Smooth muscle cell (in vitro differentiated cells): ENCODE results near the gene KRT23. TPM values are rescaled to one million over a fixed set of nuclear protein-coding genes. Genes with fewer than 3 reads are reported as not detected.
A peak's percentile ranks its signal among the peaks of the same experiment; 100 is the strongest.

ENCODE experiments used
- DNase-seq: peaks from one replicate; lab custom pipeline; 2025; ENCODE audit not compliant: unreplicated experiment; lab: John Stamatoyannopoulos, UW
- H2AFZ ChIP-seq: fragments of 200-600 bp; sonication (generic); 2 replicates; pipeline ENCODE4 v1.6.0; 2016; ENCODE audit warnings: antibody characterized with exemption, low read depth, mild to moderate bottlenecking
- H3F3A ChIP-seq: fragments of 200-600 bp; sonication (generic); 2 replicates; pipeline ENCODE4 v1.6.0; 2017; ENCODE audit warnings: antibody characterized with exemption, low read depth
- H3K27ac ChIP-seq: fragments of 200-600 bp; sonication (generic); 2 replicates; pipeline ENCODE4 v1.5.1; 2016; ENCODE audit warnings: low read depth, mild to moderate bottlenecking
- H3K27me3 ChIP-seq: fragments of 200-600 bp; sonication (generic); 2 replicates; pipeline ENCODE4 v1.6.1; 2016; ENCODE audit warnings: low read depth, mild to moderate bottlenecking
- H3K36me3 ChIP-seq: fragments of 200-600 bp; sonication (generic); 2 replicates; pipeline ENCODE4 v1.5.1; 2016; ENCODE audit warnings: low read depth
- H3K4me1 ChIP-seq: fragments of 200-600 bp; sonication (generic); 2 replicates; pipeline ENCODE4 v1.5.1; 2016; ENCODE audit warnings: low read depth
- H3K4me2 ChIP-seq: fragments of 200-600 bp; sonication (generic); 2 replicates; pipeline ENCODE4 v1.6.0; 2016; ENCODE audit warnings: mild to moderate bottlenecking
- H3K4me3 ChIP-seq: fragments of 200-600 bp; sonication (generic); 2 replicates; pipeline ENCODE4 v1.5.1; 2016; ENCODE audit warnings: mild to moderate bottlenecking
- H3K79me2 ChIP-seq: fragments of 200-600 bp; sonication (generic); 2 replicates; pipeline ENCODE4 v1.6.0; 2016; ENCODE audit warnings: low read depth, mild to moderate bottlenecking
- H3K9ac ChIP-seq: fragments of 200-600 bp; sonication (generic); 2 replicates; pipeline ENCODE4 v1.6.0; 2016; ENCODE audit warnings: low read depth
- H3K9me3 ChIP-seq: fragments of 200-600 bp; sonication (generic); replicated peaks from 2 replicates; pipeline ENCODE4 v1.5.1; 2016; ENCODE audit warnings: low read depth
- H4K20me1 ChIP-seq: fragments of 200-600 bp; sonication (generic); 2 replicates; pipeline ENCODE4 v1.6.0; 2016; ENCODE audit warnings: low read depth
- WGBS: methylation state at CpG from one replicate; pipeline ENCODE4 v1.1.7; 2016; ENCODE audit warnings: low lambda C conversion rate; 5-methylcytosine and 5-hydroxymethylcytosine counted together
- polyA plus RNA-seq: library from polyadenylated mRNA; unstranded; fragments of >200 nt; fragmentation: Nextera tagmentation; extraction: Ambion mirVana; gene quantifications from 2 replicates; pipeline ENCODE4 v1.2.1, GENCODE V29; 2016
- total RNA-seq: library from RNA; depleted of rRNA; stranded (reverse); fragments of >200 nt; gene quantifications from 2 replicates; pipeline ENCODE4 v1.2.3, GENCODE V29; 2014
- TF ChIP-seq, protein P1 (sequence below): fragments of 200-600 bp; sonication (generic); IDR thresholded peaks from 2 replicates; pipeline ENCODE4 v1.5.1; 2017; ENCODE audit warnings: borderline replicate concordance, mild to moderate bottlenecking, antibody characterized with exemption; ENCODE audit not compliant: insufficient read depth, poor library complexity, severe bottlenecking

KRT23 gene
- total and polyA plus RNA-seq, 2 experiments from 2014 or later: 14.4 to 46.3 TPM

DNA sequence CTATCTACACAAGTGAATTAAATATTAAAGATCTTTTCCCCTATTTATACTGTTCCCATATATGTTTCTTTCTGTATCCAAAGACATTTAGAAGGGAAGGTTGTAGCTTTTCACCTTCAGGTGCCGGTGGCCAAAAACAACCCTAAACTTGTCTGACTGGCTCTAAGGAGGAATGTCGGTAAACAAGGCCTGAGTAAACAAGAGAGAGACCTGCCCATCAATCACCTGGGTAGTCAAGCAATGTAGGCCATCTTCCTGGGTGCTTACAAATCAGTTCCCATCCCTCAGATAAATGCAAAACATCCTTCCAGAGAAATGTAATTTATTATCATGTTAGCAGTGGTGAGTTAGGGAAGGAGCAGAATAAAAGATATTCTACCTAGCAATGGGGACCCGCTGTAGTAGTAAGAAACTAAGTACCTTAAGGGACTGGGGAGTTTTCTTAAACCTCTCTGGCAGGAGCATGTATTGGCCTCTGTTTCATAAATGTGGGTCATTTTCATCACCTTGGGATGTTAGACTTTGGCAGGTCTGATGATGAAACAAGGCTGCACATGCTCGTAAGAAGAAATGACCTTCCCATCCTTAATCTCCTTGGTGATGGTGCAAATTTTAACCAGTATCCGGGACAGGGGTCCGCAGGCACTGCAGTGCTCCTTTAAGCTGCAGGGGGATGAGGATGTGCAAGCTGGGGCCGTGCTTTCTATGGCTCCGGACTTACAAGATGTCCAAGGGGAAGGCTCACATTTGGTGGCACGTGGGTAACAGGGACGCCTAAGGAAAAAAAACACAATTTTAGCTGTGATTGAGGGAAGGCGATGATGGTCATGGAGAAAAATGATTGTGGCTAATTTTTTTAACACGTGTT, 20.9 kb upstream of the KRT23 start:
- Histone ChIP-seq H4K20me1 (no peaks in the 10 kb centered on the region), H3K4me2 (peak overlapping the region; percentile 76), H3K79me2 (no peaks in the 10 kb centered on the region), H3K36me3 (no peaks in the 10 kb centered on the region), H3K4me3 (no peak overlapping the region), H3K27me3 (no peaks in the 10 kb centered on the region), H3K27ac (peak overlapping the region; percentile 80), H3K9me3 (no peaks in the 10 kb centered on the region), H3F3A (peaks cover 6% of the 10 kb centered on the region), H3K4me1 (peaks cover 15% of the 10 kb centered on the region), H2AFZ (no peak overlapping the region), H3K9ac (peak overlapping the region; percentile 31)
- WGBS: 87% methylated on average over 12 of the region's 12 CpGs
- TF ChIP-seq, protein P1, sequence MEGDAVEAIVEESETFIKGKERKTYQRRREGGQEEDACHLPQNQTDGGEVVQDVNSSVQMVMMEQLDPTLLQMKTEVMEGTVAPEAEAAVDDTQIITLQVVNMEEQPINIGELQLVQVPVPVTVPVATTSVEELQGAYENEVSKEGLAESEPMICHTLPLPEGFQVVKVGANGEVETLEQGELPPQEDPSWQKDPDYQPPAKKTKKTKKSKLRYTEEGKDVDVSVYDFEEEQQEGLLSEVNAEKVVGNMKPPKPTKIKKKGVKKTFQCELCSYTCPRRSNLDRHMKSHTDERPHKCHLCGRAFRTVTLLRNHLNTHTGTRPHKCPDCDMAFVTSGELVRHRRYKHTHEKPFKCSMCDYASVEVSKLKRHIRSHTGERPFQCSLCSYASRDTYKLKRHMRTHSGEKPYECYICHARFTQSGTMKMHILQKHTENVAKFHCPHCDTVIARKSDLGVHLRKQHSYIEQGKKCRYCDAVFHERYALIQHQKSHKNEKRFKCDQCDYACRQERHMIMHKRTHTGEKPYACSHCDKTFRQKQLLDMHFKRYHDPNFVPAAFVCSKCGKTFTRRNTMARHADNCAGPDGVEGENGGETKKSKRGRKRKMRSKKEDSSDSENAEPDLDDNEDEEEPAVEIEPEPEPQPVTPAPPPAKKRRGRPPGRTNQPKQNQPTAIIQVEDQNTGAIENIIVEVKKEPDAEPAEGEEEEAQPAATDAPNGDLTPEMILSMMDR: no peak
- no peak for DNase-seq

DNA sequence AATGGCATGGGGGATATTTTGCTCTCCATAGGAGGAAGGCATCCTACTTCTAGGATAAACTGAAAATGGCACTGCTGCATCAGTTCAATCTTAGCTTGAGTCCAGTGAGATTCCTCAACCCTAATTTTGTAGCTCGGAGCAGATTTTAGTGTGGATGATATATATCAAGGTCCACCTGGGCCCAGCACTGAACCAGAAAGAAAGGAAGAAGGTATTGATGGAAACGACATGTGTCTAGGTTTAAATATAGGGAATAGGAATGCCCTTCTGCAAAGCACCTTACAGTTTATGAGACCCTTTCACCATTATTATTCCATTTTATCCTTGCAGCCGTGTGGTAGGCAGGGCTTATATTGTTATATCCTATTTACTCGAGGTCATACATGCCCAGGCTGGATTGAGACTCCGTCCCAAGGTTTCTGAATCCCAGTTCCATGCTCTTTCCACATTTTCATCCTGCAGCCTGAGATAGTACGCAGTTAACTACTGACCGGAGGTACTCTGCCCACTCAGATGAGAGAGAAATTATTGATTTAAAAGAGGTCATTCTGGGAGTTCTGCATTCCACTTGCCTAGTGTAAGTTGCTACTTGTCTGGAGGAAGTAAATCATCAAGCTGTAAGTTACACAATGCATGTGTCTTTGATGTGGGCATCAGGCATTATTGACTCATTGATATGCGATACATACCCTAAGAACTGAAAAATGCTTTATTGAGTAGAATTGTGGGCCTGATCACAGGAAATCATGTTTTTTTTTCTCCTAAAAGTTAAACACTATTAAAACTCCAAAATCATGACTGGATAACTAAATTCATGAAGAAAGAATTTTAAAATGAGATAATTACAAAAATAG, 19.2 kb upstream of the KRT23 start:
- H3K27me3 ChIP-seq: no peaks in the 10 kb centered on the region
- no peak for DNase-seq
- peak overlapping the region; percentile 76 for H3K4me2 ChIP-seq
- no peak overlapping the region for H3K4me3 ChIP-seq
- H4K20me1 ChIP-seq: no peaks in the 10 kb centered on the region
- no peaks in the 10 kb centered on the region for H3K36me3 ChIP-seq
- H2AFZ ChIP-seq: no peak overlapping the region
- WGBS: 53% methylated on average over 8 of the region's 8 CpGs
- TF ChIP-seq, protein P1: no peak
- H3K27ac ChIP-seq: peak overlapping the region; percentile 80
- no peaks in the 10 kb centered on the region for H3K79me2 ChIP-seq
- peak overlapping the region; percentile 31 for H3K9ac ChIP-seq
- peaks cover 6% of the 10 kb centered on the region for H3F3A ChIP-seq
- H3K9me3 ChIP-seq: no peaks in the 10 kb centered on the region
- peaks cover 15% of the 10 kb centered on the region for H3K4me1 ChIP-seq

DNA sequence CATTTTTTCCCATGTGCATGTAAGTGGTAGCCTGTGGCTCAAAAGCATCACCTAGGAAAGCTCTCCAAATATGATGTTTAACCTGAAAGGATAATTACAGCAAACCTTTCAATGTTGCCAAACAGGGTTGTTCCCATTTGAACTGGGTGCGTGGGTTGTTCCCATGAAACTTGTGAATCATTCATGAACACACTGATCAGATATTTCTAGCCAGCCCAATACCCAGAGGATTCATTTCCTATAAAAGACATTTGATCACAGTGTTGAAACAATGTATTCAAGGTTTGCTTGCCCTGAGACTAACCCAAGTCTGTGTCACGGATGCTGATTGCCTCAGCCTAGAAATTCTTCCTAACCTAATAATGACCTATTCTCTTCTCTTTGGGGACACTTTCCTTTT, 16.4 kb upstream of the KRT23 start:
- Histone ChIP-seq H3K9ac (peak overlapping the region; percentile 33), H3K4me2 (no peak overlapping the region), H3K36me3 (no peaks in the 10 kb centered on the region), H3K27me3 (no peaks in the 10 kb centered on the region), H2AFZ (no peak overlapping the region), H3K9me3 (no peaks in the 10 kb centered on the region), H3K4me1 (peaks cover 22% of the 10 kb centered on the region), H3K79me2 (no peaks in the 10 kb centered on the region), H3K4me3 (no peak overlapping the region), H4K20me1 (no peaks in the 10 kb centered on the region), H3F3A (peaks cover 6% of the 10 kb centered on the region), H3K27ac (peak overlapping the region; percentile 79)
- no peak for DNase-seq
- 77% methylated on average over 2 of the region's 2 CpGs for WGBS
- TF ChIP-seq, protein P1: no peak
